ENCODE data around the gene BMAL1. TPM values are rescaled to one million over a fixed set of nuclear protein-coding genes. Genes with fewer than 3 reads are reported as not detected.

BMAL1 gene
- total and polyA plus RNA-seq, 2 donors (not counting 3 experiments of a cell fraction or from before 2014, with no cell fraction given) = 5.8 to 10.1 TPM

DNA sequence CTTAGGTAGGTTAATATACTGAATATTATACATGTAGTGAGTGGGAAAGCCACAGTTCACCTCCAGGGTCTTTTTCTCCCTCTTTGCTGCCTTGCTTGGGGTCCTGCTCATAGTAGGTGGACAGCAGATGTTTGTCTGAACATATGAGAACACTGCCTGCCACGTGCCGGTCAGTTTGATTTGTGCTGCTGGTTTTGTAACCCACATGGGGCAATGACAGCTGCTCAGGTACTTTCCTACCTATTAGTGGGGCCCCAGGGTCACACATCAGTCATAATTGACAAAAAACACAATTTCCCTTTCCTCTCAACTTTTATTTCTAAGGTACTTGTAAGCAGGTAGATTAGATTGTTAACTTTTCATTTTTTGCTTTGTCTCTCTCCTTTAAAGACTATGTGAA, 43.8 kb downstream of the BMAL1 start:
- no peak for DNase-seq (ENCODE audit: low read depth, low spot score)
- dilution Hi-C loops (cut with MboI; ENCODE audit: extremely low pct_ligation_motif_present, low sequenced_read_pairs) = no loop called here
- no peak overlapping the region for H2AFZ ChIP-seq (ENCODE audit: low read depth, low read length)
- intact Hi-C loops (cut with micrococcal nuclease) = no loop called here
- no peak for TF ChIP-seq GATA2 (IDR thresholded peaks at IDR 0.05; ENCODE audit: insufficient read depth, insufficient read length, low read depth, low read length)
- no peak for TF ChIP-seq FOS (IDR thresholded peaks at IDR 0.05; ENCODE audit: borderline replicate concordance, insufficient read depth, low read length)
- no peak for TF ChIP-seq EZH2 (IDR thresholded peaks at IDR 0.05; ENCODE audit: borderline replicate concordance, low read depth, low read length, severe bottlenecking)
- no peak for TF ChIP-seq POLR2A (IDR thresholded peaks at IDR 0.05; ENCODE audit: low read depth, low read length)
- TF ChIP-seq, protein P1, sequence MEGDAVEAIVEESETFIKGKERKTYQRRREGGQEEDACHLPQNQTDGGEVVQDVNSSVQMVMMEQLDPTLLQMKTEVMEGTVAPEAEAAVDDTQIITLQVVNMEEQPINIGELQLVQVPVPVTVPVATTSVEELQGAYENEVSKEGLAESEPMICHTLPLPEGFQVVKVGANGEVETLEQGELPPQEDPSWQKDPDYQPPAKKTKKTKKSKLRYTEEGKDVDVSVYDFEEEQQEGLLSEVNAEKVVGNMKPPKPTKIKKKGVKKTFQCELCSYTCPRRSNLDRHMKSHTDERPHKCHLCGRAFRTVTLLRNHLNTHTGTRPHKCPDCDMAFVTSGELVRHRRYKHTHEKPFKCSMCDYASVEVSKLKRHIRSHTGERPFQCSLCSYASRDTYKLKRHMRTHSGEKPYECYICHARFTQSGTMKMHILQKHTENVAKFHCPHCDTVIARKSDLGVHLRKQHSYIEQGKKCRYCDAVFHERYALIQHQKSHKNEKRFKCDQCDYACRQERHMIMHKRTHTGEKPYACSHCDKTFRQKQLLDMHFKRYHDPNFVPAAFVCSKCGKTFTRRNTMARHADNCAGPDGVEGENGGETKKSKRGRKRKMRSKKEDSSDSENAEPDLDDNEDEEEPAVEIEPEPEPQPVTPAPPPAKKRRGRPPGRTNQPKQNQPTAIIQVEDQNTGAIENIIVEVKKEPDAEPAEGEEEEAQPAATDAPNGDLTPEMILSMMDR (IDR thresholded peaks at IDR 0.05; ENCODE audit: extremely low read depth in 1 of 2, insufficient read depth in 1 of 2, low read depth in 1 of 2, low read length in 2 of 2) = no peak
- TF ChIP-seq JUN (IDR thresholded peaks at IDR 0.05; ENCODE audit: borderline replicate concordance, insufficient read depth, insufficient read length, low read depth) = no peak
- TF ChIP-seq, protein P2, sequence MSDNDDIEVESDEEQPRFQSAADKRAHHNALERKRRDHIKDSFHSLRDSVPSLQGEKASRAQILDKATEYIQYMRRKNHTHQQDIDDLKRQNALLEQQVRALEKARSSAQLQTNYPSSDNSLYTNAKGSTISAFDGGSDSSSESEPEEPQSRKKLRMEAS (IDR thresholded peaks at IDR 0.05; ENCODE audit: insufficient read depth, insufficient read length) = no peak
- no peaks in the 10 kb centered on the region for H3K9me3 ChIP-seq (replicated peaks; ENCODE audit: control insufficient read depth, insufficient read depth, low read length)
- no peaks in the 10 kb centered on the region for H3K79me2 ChIP-seq (ENCODE audit: control insufficient read depth, insufficient read depth, low read length)
- H4K20me1 ChIP-seq (replicated peaks; ENCODE audit: control insufficient read depth, extremely low read depth, insufficient read depth, low read length) = no peaks in the 10 kb centered on the region
- no peak overlapping the region for H3K9ac ChIP-seq (replicated peaks; ENCODE audit: extremely low read depth, insufficient read depth, low read length)
- no peak overlapping the region for H3K27ac ChIP-seq (ENCODE audit: insufficient read depth, low read depth, low read length)
- ChIA-PET CTCF (interaction anchor here (1.6 to 2.5 kb wide), 2 partner anchors 14 to 111 kb away, joined by 6 to 7 read pairs; no protein-coding TSS in a partner anchor), POLR2A (no interaction called here)
- H3K4me3 ChIP-seq (replicated peaks in 1 of 3; ENCODE audit: insufficient read depth in 1 of 3, low read depth in 1 of 3, low read length in 3 of 3) = no peak overlapping the region
- H3K9me1 ChIP-seq (replicated peaks; ENCODE audit: control insufficient read depth, extremely low read depth, insufficient read depth, low read length) = no peaks in the 10 kb centered on the region
- H3K36me3 ChIP-seq (ENCODE audit: control insufficient read depth in 2 of 2, extremely low read depth in 1 of 2, insufficient read depth in 2 of 2, low read length in 2 of 2) = no peaks in the 10 kb centered on the region
- no TSS peak for BruUV-seq (replicated peaks)
- FAIRE-seq = no peak
- no peaks in the 10 kb centered on the region for H3K27me3 ChIP-seq (ENCODE audit: control insufficient read depth in 2 of 2, insufficient read depth in 2 of 2, low read length in 2 of 2)
- H3K4me1 ChIP-seq (ENCODE audit: control insufficient read depth, extremely low read depth, insufficient read depth, low read length) = no peaks in the 10 kb centered on the region
- no peak overlapping the region for H3K4me2 ChIP-seq (ENCODE audit: insufficient read depth, low read length)
